Iris pigment epithelial cell (primary cell): ENCODE measurements around the gene TSC2.
"Not testable (repeated sequence)": the region's sequence is repeated elsewhere in the genome, so short reads cannot be mapped to it uniquely, and the experiment has no call there.

Experiments
- DNase-seq: peaks from one replicate; pipeline ENCODE4 v3.0.0-alpha.2; 2011; ENCODE audit warnings: low read depth

TSC2 gene

GRCh38 chr16:2122934-2123683 is 75.3 kb downstream of the TSC2 start:
- DNase-seq, result not testable (repeated sequence)

- DNase-seq, result not testable (repeated sequence)
Observed at GRCh38 chr16:2123706-2124376, 76.1 kb downstream of the TSC2 start.

- not testable (repeated sequence) for DNase-seq
Observed at GRCh38 chr16:2124377-2124693, 76.5 kb downstream of the TSC2 start.

GRCh38 chr16:2124694-2125444 is 77.1 kb downstream of the TSC2 start:
- peak; percentile 54 for DNase-seq

GRCh38 chr16:2125609-2126008 is 77.8 kb downstream of the TSC2 start:
- not testable (repeated sequence) for DNase-seq

GRCh38 chr16:2126161-2126743 is 78.5 kb downstream of the TSC2 start:
- DNase-seq, result not testable (repeated sequence)

GRCh38 chr16:2126928-2127556 is 79.3 kb downstream of the TSC2 start:
- not testable (repeated sequence) for DNase-seq

GRCh38 chr16:2127630-2128280 is 80.0 kb downstream of the TSC2 start:
- DNase-seq, result not testable (repeated sequence)

GRCh38 chr16:2129251-2129650 is 81.5 kb downstream of the TSC2 start:
- peak; percentile 74 for DNase-seq

GRCh38 chr16:2129890-2130447 is 82.2 kb downstream of the TSC2 start:
- DNase-seq, result not testable (repeated sequence)

- DNase-seq, result not testable (repeated sequence)
Observed at GRCh38 chr16:2133797-2134196, 86.0 kb downstream of the TSC2 start.

GRCh38 chr16:2135071-2135470 is 87.3 kb downstream of the TSC2 start:
- not testable (repeated sequence) for DNase-seq

- DNase-seq, result peak; percentile 93
Observed at GRCh38 chr16:2135770-2136490, 88.1 kb downstream of the TSC2 start, which contains the start of gene PKD1. Gene PKD1 (minus strand): TSS chr16:2135898. CDS start chr16:2135689, 209 bp downstream.
